GM18951 (cell line): ENCODE results near the gene POGZ.

ENCODE experiments used
- POLR2A ChIP-seq: IDR thresholded peaks from 4 replicates; pipeline ENCODE4 v1.6.1; 2011; ENCODE audit warnings: mild to moderate bottlenecking; ENCODE audit not compliant: insufficient read length, insufficient read depth; ENCODE audit errors: extremely low read depth
- in situ Hi-C: fragments of 300-500 bp; cut with MboI; formaldehyde crosslinking; loops from one replicate; pipeline ENCODE4 v1.12.0; 2022; ENCODE audit warnings: low sequenced_read_pairs, mixed read lengths, inconsistent platforms; ENCODE audit not compliant: unreplicated experiment

Gene POGZ

GRCh38 chr1:151370211-151370911 lies 88.9 kb downstream of the POGZ start:
- no peak for TF ChIP-seq POLR2A

GRCh38 chr1:151369621-151370048 lies 89.7 kb downstream of the POGZ start:
- in situ Hi-C loops = no loop called here
- no peak for TF ChIP-seq POLR2A

More at GRCh38 chr1:151370211-151370911, 88.9 kb downstream of the POGZ start:
- in situ Hi-C loops = no loop called here

GRCh38 chr1:151369302-151369610 lies 90.0 kb downstream of the POGZ start:
- in situ Hi-C loops = no loop called here
- TF ChIP-seq POLR2A = no peak

GRCh38 chr1:151368393-151369301 lies 90.6 kb downstream of the POGZ start:
- TF ChIP-seq POLR2A = no peak
- in situ Hi-C loops = no loop called here

- no peak for TF ChIP-seq POLR2A
- in situ Hi-C loops = no loop called here
Observed at GRCh38 chr1:151367658-151368392, 91.5 kb downstream of the POGZ start.

- in situ Hi-C loops = no loop called here
- TF ChIP-seq POLR2A = no peak
Observed at GRCh38 chr1:151364996-151365395, 94.3 kb downstream of the POGZ start.

GRCh38 chr1:151362308-151363155 lies 96.8 kb downstream of the POGZ start:
- no peak for TF ChIP-seq POLR2A
- in situ Hi-C loops = no loop called here

- in situ Hi-C loops = no loop called here
- TF ChIP-seq POLR2A = no peak
Observed at GRCh38 chr1:151361883-151362282, 97.4 kb downstream of the POGZ start.

- in situ Hi-C loops = no loop called here
- no peak for TF ChIP-seq POLR2A
Observed at GRCh38 chr1:151356696-151357095, 102.6 kb downstream of the POGZ start.
